Measurements from ENCODE around the gene CNOT10.
A peak's percentile ranks its signal among the peaks of the same experiment; 100 is the strongest.
"Not testable (repeated sequence)": the region's sequence is repeated elsewhere in the genome, so short reads cannot be mapped to it uniquely, and the experiment has no call there.

CNOT10 gene

DNA sequence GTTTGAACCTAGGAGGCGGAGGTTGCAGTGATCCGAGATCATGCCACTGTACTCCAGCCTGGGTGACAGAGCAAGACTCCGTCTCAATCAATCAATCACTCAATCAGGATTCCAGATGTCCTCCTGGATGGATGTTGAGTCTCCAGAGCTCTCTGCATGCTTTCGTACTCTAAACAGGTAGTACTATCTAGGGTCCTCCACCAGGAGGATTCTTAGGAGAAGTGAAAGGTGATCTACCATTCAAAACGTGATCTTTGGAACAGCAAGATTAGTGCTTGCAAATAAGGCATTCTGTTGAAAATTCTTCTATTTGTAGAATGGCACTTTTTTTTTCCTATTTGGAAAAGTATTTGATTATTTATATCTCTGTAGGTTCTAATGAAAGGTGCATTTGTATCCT is 34.3 kb downstream of the CNOT10 start:
- no peak for DNase-seq (ENCODE audit: low read depth)
- no peak overlapping the region for H3K4me3 ChIP-seq (ENCODE audit: control insufficient read depth, low read depth, low read length)
- TF ChIP-seq, protein P1, sequence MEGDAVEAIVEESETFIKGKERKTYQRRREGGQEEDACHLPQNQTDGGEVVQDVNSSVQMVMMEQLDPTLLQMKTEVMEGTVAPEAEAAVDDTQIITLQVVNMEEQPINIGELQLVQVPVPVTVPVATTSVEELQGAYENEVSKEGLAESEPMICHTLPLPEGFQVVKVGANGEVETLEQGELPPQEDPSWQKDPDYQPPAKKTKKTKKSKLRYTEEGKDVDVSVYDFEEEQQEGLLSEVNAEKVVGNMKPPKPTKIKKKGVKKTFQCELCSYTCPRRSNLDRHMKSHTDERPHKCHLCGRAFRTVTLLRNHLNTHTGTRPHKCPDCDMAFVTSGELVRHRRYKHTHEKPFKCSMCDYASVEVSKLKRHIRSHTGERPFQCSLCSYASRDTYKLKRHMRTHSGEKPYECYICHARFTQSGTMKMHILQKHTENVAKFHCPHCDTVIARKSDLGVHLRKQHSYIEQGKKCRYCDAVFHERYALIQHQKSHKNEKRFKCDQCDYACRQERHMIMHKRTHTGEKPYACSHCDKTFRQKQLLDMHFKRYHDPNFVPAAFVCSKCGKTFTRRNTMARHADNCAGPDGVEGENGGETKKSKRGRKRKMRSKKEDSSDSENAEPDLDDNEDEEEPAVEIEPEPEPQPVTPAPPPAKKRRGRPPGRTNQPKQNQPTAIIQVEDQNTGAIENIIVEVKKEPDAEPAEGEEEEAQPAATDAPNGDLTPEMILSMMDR (IDR thresholded peaks at IDR 0.05; ENCODE audit: control insufficient read depth, insufficient read depth, low read depth, low read length, missing control alignments) = no peak

GRCh38 chr3:32719931-32720330 is 34.9 kb downstream of the CNOT10 start:
- TF ChIP-seq, protein P1 (IDR thresholded peaks at IDR 0.05; ENCODE audit: control insufficient read depth, insufficient read depth, low read depth, low read length, missing control alignments) = no peak
- no peak for DNase-seq (ENCODE audit: low read depth)
- H3K4me3 ChIP-seq (ENCODE audit: control insufficient read depth, low read depth, low read length) = no peak overlapping the region

DNA sequence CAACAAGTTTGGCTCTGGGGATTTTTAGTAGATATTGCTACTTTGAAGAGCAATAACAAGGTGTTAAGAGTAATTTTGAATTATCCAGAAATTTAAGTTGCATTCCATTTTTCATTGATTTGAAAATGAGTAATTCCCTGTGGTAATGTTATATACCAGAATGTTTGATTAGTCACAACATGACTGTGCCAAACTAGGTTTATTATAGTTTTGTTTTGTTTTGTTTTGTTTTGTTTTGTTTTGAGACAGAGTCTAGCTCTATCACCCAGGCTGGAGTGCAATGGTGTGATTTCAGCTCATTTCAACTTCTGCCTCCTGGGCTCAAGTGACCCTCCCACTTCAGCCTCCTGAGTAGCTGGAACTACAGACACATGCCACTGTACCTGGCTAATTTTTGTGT is 40.7 kb downstream of the CNOT10 start:
- TF ChIP-seq, protein P1 (IDR thresholded peaks at IDR 0.05; ENCODE audit: control insufficient read depth, insufficient read depth, low read depth, low read length, missing control alignments) = no peak
- no peak for DNase-seq (ENCODE audit: low read depth)
- H3K4me3 ChIP-seq (ENCODE audit: control insufficient read depth, low read depth, low read length) = no peak overlapping the region

- peak; percentile 11 for DNase-seq (ENCODE audit: low read depth)
- H3K4me3 ChIP-seq (ENCODE audit: control insufficient read depth, low read depth, low read length) = no peak overlapping the region
- TF ChIP-seq, protein P1 (IDR thresholded peaks at IDR 0.05; ENCODE audit: control insufficient read depth, insufficient read depth, low read depth, low read length, missing control alignments) = peak; percentile 64
Measured at GRCh38 chr3:32733631-32734229, 48.7 kb downstream of the CNOT10 start.

GRCh38 chr3:32734756-32735155 is 49.8 kb downstream of the CNOT10 start:
- H3K4me3 ChIP-seq (ENCODE audit: control insufficient read depth, low read depth, low read length) = no peak overlapping the region
- TF ChIP-seq, protein P1 (IDR thresholded peaks at IDR 0.05; ENCODE audit: control insufficient read depth, insufficient read depth, low read depth, low read length, missing control alignments) = no peak
- no peak for DNase-seq (ENCODE audit: low read depth)

GRCh38 chr3:32743470-32743869 is 58.5 kb downstream of the CNOT10 start:
- not testable (repeated sequence) for DNase-seq (ENCODE audit: low read depth); H3K4me3 ChIP-seq (ENCODE audit: control insufficient read depth, low read depth, low read length)

- TF ChIP-seq, protein P1 (IDR thresholded peaks at IDR 0.05; ENCODE audit: control insufficient read depth, insufficient read depth, low read depth, low read length, missing control alignments) = no peak
- H3K4me3 ChIP-seq (ENCODE audit: control insufficient read depth, low read depth, low read length) = no peak overlapping the region
- peak; percentile 70 for DNase-seq (ENCODE audit: low read depth)
Measured at GRCh38 chr3:32743934-32744333, 58.9 kb downstream of the CNOT10 start.
